GM19043 (cell line): ENCODE measurements around the gene NFS1.

Experiments
- ATAC-seq: cut with Tn5 transposase; IDR thresholded peaks from one replicate; pipeline ENCODE4 v1.9.1; 2021; ENCODE audit warnings: low read depth; ENCODE audit not compliant: unreplicated experiment

Gene NFS1

GRCh38 chr20:35618263-35619131 lies 80.7 kb downstream of the NFS1 start:
- no peak for ATAC-seq
